SIG-M5 (cell line): ENCODE results near the gene TTLL13.

Source experiments
- DNase-seq: peaks from one replicate; lab custom pipeline; 2025; lab: John Stamatoyannopoulos, UW

Gene TTLL13

DNA sequence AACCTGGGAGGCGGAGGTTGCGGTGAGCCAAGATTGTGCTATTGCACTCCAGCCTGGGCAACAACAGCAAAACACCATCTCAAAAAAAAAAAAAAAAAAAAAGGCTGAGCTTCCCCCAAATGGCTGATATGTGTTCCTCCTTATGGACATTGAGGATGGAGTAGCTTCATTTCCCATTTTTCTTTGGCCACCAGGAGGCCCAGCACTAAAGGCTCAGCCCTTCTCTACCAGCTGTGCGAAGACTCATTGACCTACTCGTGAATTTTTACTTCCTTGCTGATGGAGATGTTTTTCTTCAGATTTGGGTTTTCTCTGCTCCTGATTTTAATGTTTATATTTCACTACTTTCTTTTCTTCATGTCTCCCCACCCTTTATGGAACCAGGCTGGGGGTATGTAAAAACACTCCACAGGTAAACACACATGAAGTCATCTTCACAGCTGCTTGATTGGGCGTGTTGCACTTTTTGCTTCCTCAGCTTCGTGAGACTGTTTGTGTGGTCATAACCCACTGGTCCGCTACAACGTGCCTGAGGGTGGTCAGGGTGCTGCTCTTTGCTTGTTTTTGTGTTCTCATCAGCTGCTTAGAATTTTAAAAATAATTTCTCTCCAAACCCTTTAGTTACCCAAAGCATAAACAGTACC is 34.7 kb upstream of the TTLL13 start:
- DNase-seq, result no peak

DNA sequence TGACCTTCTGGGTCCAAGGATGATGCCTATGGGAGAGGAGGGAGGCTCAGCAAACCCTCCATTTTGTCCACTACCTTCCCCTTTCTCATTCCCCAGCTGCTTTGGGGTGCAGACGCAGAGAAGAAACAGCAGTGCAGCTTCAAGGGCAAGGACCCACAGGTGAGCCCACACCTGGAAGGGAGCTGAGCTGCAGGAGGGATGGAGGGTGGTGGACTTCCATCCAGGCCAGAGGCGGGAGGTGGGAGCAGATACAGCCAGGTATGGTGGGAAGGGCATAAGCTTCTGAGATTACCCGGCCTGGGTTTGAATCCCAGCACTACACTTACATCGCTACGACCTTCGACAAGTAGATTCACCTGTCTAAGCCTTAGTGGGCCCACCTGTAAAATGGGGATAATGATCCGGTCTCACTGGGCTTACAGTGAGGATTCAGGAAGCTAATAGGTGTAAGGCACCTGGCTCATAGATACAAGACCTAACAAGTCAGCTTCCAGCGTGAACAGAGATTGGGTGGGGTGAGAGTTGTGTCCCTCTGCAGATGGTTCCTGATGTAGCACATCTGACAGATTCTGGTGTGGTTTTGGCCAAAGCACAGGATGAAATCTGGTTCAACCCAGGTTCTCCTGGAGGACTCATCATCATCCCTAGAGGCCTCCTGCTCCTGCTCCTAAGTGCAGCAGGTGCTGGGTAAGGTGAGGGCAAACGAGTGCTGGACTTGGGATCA is 31.5 kb upstream of the TTLL13 start:
- no peak for DNase-seq

DNA sequence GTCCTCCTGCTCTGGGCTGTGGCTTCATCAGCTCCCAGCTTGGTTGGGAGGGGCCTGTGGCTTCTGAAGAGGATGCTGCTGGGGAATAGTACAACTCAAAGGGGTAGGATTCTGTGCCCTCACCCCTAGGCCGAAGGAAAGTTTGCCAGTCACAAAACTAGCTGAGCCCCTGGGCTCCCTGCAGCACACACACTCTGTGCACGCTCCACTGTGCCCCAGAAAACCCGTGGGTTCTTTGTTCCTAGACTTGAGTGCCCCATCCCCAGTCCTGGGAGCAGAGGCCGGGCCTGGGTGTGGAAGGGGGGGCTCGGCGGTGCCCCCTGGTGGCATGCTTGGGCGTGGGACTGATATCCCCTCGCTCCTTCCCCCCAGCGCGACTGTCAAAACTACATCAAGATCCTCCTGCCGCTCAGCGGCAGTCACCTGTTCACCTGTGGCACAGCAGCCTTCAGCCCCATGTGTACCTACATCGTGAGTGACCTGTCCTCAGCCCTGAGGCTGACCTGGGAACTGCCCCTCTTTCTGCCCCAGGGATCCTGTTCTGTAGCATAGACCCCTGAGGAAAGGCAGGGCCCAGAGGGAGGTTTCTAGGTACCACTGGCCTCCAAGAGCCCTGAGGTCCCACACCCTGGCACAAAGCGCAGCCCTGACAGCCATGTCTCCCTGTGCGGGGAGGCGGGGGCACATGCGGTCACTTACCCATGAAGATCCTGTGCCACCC is 29.8 kb upstream of the TTLL13 start:
- DNase-seq, result no peak

DNA sequence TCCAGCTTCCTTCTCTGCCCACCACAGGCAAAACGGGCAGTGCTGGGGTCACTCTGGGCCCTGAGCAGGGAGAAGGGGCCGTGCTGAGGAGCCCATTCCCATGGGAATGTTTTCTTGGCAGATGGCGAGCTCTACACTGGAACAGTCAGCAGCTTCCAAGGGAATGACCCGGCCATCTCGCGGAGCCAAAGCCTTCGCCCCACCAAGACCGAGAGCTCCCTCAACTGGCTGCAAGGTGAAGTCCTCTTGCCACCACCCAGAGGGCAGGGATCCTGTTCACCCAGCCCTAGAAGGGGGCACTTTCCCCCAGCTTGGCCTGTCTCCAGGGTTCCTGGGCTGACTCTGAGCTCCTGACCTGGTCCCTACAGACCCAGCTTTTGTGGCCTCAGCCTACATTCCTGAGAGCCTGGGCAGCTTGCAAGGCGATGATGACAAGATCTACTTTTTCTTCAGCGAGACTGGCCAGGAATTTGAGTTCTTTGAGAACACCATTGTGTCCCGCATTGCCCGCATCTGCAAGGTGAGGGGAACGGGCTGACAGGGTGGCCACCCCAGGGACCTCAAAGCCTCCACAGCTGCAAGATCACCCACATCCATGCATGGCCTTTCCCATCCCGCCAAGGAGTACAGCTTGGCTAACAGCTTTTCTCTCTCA is 28.0 kb upstream of the TTLL13 start:
- no peak for DNase-seq

DNA sequence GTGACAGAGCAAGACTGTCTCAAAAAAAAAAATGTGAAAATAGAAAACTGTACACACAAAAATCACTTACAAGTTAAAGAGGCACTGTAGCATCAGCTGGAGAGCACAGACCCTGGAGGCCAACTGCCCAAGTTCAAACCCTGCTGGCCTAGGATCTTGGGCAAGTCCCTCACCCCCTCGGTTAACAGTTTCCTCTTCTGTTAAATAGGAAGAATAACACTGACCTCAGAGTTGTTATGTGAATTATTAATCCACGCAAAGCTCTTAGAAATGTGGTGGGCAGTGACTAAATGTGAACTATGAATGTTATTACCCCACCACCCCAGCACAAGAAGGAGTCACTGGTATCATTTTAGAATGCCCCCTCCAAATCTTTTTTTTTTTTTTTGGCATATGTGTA is 26.8 kb upstream of the TTLL13 start:
- DNase-seq, result no peak

DNA sequence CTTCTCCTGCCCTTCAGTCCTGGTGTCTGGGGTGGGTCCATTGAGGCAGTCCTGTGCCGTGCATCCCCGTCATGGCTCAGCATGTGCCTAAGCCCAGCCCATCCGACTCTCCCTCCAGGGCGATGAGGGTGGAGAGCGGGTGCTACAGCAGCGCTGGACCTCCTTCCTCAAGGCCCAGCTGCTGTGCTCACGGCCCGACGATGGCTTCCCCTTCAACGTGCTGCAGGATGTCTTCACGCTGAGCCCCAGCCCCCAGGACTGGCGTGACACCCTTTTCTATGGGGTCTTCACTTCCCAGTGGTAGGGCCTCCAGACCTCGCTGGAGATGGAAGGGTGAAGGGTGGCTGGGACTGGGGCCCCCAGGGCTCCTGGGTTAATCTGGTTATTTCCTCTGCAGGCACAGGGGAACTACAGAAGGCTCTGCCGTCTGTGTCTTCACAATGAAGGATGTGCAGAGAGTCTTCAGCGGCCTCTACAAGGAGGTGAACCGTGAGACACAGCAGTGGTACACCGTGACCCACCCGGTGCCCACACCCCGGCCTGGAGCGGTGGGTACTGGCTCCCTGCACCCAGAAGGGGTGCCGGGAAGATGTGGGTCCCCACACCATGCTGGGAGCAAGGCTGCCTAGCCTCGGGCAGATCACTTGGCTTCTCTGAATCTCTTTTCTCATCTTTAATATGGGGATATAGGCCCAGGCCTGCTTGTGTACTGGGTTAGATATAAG is 25.8 kb upstream of the TTLL13 start:
- DNase-seq, result no peak

DNA sequence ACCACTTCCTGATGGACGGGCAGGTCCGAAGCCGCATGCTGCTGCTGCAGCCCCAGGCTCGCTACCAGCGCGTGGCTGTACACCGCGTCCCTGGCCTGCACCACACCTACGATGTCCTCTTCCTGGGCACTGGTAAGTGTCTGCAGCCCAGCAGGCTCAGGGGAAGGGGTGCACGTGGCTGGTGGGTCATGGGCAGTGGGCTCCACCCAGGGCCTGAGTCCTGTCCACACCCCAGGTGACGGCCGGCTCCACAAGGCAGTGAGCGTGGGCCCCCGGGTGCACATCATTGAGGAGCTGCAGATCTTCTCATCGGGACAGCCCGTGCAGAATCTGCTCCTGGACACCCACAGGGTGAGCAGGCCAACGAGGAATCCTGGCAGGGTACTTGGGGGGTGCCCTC is 24.3 kb upstream of the TTLL13 start:
- no peak for DNase-seq

DNA sequence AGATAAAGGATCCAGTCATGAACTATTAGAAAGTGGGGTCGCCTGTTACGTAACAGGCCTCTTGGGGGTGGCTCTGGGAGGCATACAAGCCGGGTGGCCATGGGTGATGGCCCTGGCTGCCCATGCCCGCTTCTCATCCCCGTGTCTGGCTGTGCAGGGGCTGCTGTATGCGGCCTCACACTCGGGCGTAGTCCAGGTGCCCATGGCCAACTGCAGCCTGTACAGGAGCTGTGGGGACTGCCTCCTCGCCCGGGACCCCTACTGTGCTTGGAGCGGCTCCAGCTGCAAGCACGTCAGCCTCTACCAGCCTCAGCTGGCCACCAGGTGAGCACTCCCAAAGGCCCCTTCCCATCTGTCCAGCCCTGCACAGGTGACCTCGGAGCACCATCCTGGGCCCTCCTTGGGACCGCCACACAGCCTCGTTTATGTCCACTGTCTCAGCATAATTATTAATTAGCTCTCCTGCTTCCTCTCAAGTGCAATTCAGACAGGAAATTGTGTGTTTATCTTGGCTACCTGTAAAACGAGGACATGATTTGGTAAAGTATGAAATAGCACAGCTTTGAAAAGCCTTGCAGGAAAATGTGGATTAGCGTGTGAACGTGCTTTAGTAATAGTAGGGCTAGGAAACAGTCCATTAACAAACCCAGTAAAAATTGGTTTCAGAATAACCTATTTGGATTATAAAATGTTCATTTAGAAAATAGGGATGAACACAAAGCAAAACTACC is 23.7 kb upstream of the TTLL13 start:
- DNase-seq, result no peak

DNA sequence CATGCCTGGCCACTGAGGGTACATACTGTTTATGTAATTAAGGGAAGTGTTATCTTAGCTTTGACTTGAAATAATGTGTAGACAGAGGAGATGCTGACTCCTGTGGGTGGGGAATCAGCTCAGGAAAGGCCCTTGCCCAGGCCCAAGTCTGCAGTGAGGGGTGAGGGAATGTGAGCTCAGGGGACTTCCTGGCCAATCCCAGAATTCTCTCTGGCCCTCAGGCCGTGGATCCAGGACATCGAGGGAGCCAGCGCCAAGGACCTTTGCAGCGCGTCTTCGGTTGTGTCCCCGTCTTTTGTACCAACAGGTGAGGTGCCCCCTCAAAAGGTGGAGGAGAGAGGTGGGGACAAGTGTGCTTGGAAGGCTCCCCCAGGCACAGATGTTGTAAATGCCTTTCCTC is 22.0 kb upstream of the TTLL13 start:
- no peak for DNase-seq

DNA sequence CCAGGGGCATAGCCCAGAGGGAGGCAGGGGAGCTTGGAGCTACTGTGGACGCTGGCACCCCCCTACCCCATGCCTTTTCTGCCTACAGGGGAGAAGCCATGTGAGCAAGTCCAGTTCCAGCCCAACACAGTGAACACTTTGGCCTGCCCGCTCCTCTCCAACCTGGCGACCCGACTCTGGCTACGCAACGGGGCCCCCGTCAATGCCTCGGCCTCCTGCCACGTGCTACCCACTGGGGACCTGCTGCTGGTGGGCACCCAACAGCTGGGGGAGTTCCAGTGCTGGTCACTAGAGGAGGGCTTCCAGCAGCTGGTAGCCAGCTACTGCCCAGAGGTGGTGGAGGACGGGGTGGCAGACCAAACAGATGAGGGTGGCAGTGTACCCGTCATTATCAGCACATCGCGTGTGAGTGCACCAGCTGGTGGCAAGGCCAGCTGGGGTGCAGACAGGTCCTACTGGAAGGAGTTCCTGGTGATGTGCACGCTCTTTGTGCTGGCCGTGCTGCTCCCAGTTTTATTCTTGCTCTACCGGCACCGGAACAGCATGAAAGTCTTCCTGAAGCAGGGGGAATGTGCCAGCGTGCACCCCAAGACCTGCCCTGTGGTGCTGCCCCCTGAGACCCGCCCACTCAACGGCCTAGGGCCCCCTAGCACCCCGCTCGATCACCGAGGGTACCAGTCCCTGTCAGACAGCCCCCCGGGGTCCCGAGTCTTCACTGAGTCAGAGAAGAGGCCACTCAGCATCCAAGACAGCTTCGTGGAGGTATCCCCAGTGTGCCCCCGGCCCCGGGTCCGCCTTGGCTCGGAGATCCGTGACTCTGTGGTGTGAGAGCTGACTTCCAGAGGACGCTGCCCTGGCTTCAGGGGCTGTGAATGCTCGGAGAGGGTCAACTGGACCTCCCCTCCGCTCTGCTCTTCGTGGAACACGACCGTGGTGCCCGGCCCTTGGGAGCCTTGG is 21.3 kb upstream of the TTLL13 start:
- no peak for DNase-seq

DNA sequence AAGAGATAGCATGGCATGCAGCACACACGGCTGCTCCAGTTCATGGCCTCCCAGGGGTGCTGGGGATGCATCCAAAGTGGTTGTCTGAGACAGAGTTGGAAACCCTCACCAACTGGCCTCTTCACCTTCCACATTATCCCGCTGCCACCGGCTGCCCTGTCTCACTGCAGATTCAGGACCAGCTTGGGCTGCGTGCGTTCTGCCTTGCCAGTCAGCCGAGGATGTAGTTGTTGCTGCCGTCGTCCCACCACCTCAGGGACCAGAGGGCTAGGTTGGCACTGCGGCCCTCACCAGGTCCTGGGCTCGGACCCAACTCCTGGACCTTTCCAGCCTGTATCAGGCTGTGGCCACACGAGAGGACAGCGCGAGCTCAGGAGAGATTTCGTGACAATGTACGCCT is 20.4 kb upstream of the TTLL13 start:
- no peak for DNase-seq

DNA sequence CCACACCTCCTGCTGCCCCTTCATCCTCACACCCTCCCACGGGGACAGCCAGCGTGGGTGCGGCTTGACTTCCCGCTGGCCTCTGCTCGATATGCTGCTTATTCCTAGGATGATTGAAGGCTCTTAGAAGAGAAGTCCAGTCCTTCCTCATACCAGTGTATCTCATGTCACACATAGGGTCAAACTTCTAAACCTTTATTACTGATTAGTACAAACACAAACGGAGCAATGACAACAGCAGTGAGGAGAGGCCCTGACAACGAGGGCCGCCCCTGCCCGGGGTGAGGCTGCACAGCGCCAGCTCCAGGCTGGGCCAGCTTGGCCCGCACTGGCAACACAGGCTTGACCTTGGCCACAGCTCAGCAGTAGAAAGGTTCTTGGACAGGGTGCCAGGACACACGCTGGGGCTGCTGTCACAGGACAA is 19.3 kb upstream of the TTLL13 start:
- no peak for DNase-seq

DNA sequence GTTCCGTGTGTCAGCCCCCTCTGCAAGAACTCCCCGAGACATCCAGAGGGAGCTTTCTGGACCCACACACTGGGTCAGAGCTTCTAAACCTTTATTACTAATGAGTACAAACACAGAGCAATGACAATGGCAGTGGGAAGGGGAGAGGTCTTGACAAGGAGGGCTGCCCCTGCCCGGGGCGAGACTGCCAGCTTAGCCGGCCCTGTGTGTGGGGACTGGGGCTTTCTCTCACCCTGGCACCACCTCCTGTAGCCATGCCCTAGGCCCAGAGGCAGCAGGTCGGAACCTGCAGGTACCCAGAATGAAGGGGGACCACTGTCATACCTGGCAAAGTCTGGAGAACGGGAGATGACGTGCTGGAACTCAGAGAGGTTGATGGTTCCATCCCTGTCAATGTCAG is 18.7 kb upstream of the TTLL13 start:
- DNase-seq, result no peak

DNA sequence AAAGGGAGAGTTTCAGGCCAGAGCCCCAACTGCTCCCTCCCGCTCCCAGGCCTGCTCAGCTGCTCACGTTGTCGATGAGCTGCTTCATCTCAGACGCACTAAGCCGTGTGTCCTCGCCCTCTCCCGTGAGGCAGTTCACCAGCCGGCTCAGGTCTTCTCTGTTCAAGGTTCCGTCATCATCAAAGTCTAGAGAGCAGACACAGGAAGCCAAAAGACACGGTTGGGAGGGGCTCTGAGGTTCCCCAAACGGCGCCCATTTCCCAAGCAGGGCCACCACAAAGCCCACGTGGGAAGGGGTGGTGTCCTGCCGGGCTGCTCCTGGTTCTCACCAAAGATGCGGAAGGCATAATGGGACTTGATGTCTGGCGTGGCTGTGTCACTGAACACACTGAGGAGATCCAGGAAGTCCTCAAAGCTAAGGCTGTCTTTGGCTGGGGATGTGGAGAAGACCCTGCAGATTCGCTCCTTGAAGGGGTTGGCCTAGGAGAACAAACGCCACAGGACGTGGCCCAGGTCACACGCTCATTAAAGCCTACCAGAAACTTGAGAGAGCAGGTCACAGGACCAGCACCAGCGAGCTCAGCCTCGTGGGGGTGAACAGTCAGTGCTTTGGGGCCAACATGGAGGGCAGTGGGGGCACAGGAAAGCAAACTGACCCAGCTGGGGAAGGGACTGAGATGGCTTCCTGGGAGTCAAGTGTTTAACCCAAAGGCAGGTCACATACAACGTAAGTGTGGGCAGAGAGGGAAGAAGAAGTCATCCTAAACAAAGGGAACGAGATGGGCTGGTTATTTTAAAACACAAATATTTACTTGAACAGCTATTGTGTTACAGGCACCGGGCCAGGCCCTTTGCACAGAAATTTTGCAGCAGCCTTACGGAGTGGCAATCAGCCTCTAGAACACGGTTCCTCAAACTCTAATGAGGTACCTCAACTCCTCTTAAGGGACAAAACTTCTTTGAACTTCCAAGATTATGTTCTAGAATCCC is 18.0 kb upstream of the TTLL13 start:
- peak; percentile 4 for DNase-seq

DNA sequence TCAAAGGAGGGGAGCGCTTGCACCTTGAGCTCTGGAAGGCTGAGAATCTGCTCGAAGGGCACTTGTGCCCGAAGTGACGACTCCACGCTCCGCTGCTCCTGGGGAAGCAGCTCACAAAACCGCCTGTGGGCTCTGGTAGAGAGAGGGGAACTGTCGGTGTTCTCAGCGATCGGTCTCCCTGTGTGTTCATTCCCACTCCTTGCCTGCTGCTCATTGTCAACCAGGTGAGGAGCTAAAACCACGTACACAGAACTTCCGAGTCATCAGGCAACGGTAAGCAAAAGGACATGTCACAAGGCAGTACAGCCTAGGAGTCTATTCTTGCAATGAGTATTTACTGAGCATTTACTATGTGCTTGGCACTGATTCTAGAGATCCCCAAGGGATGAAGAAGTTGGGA is 17.2 kb upstream of the TTLL13 start:
- DNase-seq, result no peak

DNA sequence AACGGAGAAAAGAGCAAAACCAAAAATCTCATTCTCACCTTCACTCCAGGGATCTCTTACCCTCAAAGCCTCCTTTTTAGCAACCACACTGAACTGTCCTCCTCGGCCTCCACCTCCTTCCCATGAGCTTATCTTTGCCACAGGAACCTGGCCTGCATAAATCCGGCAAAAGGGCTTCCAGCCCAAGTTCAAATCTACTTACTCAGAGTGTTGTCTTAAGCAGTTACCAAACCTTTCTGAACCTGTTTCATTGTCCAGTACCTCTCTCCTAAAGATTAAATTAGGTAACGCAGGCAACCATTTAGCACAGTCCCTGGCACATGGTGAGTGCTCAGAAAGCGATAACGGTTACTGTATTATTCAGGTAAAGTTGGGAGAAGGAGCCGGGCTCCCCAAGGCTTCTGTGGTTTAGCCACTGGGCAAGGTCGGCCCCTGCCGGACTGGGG is 16.4 kb upstream of the TTLL13 start:
- no peak for DNase-seq

DNA sequence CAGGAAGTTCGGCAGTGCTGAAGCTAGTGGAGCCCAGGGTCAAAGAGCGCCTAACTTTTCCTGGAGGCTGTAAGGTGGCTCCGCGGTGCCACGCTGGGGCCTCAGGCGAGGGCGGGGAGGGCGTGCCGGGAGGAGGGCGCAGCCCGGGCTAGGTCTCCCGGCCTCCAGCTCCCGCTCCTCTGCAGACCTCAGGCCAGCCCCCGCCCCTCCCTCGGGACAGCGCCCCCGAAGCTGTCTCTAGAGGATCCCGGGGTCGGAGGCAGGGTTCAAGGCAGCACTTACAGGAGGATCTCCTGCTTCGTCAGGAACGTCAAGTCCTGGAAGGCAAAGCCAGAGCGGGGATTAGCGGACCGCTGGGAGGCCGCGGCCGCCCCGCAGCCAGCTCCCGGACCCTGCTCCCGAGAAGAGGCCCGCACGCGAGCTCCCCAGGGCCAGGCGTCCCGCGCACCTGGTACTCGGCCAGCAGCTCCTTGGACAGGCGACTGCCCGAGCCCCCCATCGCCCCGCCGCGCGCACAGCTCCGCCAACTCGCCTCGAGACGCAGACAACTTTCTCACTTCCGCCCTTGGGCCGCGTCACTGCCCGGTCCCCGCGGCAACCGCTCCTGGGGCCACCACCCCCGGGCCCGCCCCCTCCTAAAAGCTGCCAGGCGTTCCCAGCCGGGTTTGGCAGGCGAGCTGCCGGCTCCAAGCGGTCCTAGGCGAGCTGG is 15.8 kb upstream of the TTLL13 start, which contains the start of gene CIB1:
Gene CIB1 (minus strand): TSS at position 555 of the 709 bp plus-strand sequence. CDS start 56 bp downstream, at position 499.
- peak; percentile 66 for DNase-seq
